ENCODE results near the gene GKN2.
"Not testable (repeated sequence)": the region's sequence is repeated elsewhere in the genome, so short reads cannot be mapped to it uniquely, and the experiment has no call there.

GKN2 gene

DNA sequence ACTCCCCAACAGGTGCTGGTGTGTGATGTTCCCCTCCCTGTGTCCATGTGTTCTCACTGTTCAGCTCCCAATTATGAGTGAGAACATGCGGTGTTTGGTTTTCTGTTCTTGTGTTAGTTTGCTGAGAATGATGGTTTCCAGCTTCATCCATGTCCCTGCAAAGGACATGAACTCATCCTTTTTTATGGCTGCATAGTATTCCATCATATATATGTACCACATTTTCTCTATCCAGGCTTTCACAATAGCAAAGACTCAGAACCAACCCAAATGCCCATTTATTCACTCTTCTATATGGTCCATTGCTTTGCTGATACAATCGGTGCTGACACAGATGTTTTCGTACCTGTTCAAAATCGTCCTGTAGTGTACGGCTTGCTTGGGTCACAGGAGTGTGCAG lies 2.7 kb upstream of the GKN2 start:
- DNase-seq: not testable (repeated sequence)

DNA sequence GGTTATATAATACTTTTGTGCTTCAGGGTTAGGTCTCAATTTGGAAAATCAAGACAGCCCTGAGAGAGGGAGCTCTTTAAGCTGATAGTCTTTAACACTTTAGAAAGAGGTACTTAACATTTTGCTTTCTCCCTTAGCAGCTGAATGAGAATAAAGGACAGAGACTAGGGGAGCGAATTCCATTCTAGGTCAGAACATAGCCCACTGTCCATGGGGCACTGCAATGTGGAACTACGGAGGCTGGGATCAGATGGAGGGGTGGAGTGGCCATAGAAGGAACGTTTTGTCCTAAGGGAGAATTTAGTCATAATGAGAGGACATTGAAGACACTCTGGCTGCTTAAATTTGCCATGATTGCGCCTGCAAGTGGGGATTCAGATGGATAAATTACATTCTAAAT lies 794 bp downstream of the GKN2 start:
- no peak for DNase-seq

DNA sequence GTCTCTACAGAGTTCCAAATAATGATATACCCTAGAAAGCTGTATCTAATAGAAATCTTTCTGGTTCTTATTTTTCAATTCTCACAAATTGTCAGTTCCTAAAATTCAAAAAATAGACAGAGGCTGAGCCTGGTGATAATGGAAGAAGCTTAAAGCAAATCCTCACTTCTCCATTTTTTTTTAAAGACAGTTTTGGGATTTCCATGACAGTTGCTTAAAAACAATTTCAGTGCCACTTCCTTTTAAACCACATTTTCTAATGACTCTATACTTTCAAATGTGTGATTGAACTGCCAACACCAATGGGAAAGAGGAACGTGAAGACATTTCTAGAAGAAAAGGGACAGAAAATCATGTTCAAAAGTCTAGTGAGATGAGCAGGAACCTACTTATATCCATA lies 4.0 kb downstream of the GKN2 start:
- DNase-seq: no peak

DNA sequence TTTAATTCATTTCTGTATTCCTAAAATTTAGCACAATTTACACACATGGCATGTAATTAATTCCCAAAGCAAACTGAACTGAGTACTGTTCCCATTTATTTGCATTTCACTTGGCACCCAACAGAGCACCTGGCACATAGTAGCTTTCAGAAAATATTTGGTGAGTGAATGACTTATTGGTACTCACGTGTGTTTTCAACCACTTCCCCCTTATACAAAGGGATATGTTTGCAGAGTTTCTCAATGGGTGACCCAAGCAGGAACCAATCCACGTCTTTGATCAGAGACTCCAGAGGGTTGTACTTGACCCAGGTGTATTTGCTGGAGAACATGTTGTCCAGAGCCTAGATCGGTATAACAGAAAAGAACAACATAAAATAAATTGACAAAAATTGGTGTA lies 6.6 kb downstream of the GKN2 start:
- no peak for DNase-seq

DNA sequence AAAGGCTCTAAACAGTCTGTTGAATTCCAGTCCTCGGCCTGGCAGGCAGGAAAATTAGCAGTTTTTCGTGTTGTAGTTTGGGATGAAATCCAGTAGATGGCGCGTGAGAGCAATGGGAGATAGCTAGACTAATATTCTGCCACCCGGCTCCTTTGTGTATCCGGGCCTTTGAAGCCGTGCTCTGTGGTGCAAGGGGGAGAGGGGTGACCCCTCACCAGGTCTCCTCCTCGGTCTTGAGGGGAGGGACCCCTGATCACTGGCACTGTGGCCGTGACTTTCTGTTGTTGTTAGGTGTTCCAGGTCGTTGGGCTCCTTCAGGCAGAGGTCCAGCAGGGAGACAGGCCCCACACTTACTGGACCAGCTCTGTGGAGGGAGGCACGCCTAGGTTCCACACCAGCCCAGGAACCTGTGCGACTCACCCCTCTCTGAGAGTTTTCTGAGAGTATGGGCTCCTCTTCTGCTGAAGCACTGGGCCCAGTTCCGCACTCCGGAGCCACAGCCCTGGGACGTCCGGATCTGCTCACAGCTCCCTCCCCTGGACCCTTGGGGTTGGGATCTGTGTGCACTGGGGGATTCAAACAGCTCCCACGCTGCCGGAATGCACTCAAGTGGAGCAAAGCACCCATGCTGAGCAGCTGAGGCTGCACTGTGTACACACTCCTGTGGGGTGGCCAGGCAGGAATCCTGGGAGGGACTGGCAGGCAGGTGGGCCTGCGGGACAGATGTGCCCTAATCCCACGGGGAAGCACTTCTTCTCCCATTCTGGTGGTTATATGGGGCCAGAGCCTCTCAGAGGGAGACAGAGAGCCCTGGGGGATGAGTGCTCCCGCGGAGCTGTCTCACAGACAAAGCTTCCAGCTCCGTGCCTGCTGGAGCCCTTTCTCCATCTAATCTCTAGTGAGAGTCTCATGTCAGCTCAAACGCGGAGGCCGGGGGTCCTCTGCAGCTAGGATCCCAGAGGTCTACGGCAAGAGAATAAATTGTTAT lies 8.8 kb downstream of the GKN2 start:
- DNase-seq: peak; percentile 65

DNA sequence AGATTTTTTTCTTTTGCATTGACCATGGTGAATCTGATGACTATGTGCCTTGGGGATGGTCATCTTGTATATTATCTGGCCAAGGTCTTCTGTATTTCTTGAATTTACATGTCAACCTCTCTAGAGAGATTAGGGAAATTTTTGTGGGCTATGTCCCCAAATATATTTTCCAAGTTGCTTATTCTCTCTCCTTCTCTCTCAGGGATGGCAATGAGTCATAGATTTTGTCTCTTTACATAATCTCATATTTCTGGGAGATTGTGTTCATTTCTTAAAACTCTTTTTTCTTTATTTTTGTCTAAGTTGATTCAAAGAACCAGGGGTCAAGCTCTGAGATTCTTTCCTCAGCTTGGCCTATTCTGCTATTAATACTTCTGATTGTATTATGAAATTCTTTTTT lies 9.9 kb downstream of the GKN2 start:
- no peak for DNase-seq

DNA sequence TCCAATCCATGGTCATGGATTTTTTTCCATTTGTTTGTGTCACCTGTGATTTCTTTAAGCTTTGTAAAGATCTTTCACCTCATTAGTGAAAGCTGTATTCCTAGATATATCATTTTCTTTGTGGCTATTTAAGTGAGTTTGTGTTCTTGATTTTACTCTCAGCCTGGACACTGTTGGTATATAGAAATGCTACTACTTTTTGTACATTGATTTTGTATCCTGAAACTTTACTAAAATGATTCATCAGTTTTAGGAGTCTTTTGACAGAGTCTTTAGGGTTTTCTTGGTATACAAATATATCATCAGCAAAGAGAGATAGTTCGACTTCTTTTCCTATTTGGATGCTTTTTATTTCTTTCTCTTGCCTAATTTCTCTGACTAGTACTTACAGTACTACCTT lies 12.3 kb downstream of the GKN2 start:
- DNase-seq: no peak

DNA sequence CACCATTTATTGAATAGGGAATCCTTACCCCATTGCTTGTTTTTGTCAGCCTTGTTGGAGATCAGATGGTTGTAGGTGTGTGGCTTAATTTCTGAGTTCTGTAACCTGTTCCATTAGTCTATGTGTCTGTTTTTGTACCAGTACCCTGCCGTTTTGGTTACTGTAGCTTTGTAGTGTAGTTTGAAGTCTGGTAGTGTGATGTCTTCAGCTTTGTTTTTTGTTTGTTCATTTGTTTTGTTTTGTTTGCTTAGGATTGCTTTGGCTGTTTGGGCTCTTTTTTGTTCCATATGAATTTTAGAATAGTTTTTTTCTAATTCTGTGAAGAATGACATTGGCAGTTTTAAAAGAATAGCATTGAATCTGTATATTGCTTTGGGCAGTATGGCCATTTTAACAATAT lies 12.7 kb downstream of the GKN2 start:
- no peak for DNase-seq

DNA sequence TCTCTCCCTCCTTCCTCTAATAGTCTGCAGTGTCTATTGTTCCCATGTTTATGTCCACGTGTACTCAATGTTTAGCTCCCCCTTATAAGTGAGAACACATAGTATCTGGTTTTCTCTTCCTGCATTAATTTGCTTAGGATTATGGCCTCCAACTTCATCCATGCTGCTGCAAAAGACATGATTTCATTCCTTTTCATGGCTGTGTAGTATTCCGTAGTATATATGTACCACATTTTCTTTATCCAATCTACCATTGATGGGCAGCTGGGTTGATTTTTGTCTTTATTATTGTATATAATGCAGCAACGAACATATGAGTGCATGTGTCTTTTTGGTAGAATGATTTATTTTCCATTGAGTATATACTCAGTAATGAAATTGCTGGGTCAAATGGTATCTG lies 13.8 kb downstream of the GKN2 start:
- DNase-seq: no peak

DNA sequence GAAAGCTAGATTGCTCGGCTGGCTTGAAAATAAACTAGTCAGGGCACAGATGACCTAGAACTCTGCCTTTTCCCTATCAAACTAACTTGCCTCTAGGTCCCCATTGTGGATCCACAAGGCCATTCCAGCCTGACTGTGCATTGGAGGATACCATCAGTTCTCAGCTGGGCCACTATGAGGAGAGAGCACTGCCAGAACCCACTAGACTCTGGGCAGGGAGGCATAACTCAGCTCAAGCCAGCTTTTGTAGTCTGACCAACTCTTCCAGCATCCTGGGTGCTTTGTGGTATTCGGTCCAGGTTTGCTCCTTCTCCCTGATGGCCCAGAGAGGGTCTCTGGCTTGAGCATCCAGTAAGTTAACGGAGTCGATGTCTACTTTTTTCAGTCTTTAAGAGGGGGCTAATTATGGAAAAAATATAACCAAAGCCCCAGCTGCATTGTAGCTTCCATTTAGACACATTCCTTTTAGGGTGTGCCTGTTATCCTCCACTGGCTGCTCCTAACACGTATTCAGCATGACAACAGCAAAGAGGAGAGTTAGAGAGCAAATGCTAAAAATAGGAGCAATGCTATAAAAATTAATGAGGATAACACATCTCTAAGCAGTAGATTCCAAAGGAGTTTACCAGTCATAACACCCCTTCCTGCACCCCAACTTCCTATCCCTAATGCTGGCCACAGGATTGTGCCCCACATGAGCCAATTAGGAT lies 15.2 kb downstream of the GKN2 start:
- DNase-seq: no peak

DNA sequence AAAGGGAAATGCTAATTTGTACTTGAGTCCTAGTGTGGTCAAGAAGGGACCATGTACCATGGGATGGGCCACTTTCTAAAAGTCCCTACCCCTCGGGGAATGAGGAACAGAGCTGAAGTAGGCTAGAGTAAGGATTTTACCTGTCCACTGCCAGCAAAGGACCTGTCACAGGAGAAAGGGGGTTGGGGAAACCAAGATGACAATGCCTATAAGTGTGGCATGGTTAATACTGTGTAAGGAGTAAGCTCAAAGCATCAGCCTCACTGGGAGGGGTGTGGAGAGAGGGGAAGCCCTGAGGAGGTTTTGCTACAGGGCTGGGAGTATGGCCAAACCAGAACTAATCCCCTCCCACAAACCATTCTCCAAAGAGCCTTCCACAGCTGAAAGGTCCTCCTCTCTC lies 15.8 kb downstream of the GKN2 start:
- DNase-seq: no peak

DNA sequence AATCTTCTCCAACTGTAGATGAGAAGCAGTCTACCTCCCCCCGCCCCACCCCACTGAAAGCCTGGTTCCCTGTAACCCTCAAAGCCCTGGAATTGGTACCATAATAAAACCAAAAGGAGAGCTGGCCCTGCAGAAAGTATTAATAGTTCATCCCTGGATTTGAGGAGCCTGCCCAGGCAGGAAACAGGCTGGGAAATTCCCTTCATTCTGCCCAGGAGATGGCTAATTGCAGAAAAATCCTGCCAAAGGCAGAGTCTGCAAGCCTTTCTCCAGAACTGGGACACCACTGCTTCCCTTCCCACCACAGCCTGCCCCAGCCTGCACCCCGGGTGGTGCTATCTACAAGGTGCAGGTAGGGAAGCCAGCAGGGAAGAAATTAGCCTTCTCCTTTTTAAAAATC lies 16.3 kb downstream of the GKN2 start:
- no peak for DNase-seq

DNA sequence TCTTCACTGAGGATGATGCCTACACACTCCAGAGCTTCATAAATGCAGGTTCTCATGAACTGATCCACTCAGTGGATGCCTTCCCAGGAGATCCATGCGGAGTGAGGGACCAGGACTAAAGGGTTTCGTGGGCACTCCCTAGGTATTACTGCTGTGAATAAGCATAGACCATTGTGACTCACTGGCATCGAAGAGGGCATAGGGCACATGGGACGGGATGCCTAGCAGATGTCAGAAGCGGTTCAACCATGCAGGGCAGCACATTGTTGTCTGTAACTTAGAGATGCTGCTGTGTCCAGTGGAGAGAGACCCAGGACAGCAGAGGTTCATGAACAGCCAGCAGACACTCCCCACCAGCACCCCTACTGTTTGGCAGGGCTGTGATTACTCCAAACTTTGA lies 17.2 kb downstream of the GKN2 start:
- no peak for DNase-seq

DNA sequence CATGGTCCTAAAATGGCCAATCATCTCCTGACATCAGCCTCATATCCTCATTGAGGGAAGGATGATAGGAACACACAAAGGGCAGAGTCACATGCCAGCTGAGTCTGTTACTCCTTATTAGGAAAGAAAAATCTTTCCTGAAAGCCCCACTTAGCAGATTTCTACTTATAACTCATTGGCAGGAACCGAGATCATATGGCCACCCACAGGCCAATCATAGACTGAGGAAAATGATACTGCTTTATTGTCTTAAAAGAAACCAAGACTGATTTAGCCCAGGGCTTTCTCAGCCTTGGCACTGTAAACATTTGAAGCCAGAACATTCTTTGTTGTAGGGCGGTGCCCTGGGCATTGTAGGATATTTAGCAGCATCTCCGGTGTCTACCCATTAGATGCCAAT lies 18.7 kb downstream of the GKN2 start:
- DNase-seq: no peak

DNA sequence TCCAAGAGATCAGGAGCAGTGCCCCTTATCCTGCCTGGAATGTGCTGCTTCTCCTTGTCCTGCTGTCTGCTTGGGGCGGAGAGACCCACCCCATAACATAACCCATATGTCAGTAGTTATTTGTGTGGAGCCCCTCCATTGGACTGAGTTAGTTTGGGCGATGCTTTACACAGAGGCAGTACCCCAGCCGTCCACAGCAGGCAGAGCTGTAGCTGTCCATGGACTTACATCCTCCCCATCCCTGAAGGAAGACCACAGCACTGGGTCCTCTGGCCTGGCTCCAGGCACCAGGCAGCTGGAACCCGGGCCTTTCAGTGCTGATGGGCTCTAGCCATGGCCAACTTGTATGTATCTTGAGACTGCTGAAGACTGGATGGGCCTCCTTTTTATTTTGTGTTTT lies 20.3 kb downstream of the GKN2 start:
- no peak for DNase-seq

DNA sequence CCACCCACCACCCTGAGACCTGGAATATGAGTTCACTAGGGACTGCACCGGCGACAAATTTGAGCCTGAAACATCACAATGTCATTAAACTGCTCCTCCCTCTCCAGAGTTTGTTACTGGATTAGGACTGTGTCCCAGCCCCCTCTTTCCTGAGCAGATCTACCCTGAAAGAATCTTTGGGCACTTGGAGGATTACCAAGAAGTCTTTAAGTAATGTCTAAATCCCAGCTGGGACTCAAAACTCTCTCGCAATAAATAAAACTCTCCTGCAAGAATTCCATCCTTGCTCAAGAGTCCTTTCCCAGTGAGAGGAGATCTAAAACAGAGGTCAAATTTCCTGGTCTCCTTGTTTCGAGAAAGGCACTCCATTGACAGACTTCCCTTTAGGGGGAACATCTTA lies 20.9 kb downstream of the GKN2 start:
- no peak for DNase-seq

DNA sequence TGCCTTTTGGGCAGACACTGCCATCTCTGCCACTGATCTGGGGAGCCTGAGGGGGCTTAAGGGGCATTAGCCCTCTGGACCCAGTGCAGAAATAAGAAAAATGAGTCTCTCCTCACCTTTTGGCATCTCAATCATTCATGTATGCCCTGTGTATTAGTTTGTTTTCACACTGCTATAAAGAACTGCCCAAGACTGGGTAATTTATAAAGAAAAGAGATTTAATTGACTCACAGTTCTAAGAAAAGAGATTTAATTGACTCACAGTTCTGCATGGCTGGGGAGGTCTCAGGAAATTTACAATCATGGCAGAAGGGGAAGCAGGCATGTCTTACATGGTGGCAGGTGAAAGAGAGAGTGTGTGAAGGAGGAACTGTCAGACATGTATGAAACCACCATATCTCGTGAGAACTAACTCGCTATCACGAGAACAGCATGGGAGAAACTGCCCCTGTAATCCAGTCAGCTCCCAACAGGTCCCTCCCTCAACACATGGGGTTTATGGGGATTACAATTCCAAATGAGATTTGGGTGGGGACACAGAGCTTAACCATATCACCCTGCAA lies 21.5 kb downstream of the GKN2 start:
- no peak for DNase-seq

DNA sequence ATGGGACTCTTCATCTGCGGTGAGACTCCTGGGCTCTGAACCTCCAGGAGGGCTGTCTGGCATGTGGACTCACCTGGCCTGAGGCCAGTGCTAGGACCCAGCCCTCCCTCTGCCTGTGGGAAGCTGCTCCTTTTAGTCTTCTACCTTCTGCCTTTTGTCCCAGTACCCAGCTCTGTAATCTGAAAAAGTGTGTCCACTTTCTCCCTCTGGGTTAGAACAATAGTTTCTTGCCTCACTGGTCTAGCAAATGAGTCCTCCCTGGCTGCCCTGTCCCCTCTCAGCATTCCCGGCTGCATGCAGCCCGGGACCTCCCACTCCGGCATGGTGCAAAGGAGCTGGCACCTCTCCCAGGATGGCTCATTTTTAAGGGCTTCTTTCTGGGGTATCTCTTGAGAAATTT lies 25.9 kb downstream of the GKN2 start:
- no peak for DNase-seq

DNA sequence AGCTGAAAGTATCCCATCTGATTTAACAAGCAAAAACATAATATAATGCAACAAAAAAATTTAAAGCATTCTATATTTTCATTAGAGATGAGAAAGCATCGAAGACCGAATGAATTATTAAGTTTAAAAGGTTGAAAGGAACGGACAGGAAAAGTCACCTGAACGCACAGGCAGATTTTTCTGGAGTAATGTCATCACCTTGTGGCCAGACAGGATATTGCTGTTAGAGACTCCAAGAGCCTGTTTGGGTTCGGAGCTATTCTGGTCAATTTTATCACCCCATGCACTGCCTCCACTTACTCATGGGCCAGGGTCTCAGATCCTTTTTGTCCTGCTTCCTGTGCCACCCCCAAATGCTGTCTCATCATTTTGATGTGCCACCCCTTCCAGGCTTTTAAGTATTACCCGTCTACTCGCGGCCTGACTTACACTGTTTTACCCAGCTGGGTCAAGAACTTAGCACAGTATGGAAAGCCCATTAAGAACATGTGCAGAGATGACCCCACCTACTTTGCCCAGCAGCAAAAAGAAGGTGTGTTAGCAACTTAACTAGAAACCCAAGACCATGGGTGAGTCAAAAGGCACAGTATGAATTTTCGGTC lies 27.3 kb downstream of the GKN2 start:
- peak; percentile 58 for DNase-seq

DNA sequence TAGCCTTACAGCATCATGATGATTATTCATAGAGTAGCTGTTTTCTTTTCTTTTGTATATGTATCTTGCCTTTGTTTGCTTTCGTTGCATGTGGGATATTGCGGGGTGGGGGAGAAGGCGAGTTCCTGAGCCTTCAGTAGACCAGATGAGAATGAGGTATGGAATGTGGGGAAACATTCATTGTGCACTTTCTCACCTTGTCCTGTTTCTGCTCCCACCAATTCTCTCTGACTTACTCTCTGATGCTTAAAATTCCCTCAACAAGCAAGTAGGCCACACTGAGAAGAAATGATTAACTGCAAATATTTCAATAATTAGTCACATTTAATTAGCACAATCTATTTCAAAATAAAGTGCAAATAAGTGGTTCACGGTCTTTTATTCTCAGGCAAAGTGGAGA lies 31.0 kb downstream of the GKN2 start:
- no peak for DNase-seq

DNA sequence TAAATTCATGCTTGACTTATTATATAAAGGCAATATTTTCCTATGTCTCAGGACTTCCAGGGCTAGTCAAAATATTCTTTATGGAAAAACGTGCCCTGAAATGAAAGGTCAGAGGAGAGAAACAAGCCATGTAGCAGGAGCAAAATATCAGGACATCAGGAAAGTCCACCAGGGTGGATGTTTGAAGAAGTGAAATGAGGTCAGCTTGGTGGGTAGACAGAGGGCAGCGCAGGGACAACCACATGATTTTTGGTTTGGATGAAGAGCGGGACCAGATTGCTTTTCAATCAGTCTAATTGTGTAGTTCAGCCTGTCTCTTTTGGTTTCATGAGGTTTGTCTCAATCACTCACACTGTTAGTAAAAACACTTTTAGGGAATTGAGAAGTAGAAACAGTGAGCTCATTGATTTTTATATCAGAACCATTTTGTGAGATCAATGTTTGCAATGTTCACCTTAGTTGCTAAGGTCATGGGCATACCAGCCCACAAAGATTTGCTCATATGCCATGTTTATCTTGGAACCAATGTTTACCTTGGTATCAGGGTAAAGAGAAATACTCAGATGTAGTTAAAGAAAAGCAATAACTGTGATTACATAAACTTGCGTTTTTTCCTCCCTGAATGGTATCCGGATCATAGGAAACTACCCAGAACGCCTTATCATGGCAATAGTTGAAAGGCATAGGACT lies 32.1 kb downstream of the GKN2 start:
- no peak for DNase-seq

DNA sequence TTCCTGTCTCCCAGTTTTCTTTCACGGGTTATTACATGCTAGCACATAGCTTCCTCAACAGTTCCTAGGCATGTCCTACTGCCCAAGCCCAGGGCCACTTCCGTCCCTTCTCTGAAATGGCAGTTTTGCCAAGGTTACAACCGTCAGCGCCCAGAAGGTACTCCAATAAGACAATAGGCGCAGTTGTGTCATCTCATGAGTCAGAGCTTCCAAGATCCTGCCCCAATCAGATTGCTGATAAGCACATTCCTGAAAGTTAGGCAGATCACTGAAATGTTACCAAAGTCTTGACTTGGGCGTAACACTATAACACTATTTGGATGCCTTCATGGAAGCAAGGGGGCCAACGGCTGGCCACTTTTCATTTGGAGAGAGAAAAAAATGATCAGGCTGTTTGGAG lies 34.2 kb downstream of the GKN2 start:
- no peak for DNase-seq

All from OCI-M1 (cell line).